ENCODE measurements around the gene TEN1.

GRCh38 chr17:75959839-75960511 is 19.1 kb upstream of the TEN1 start:
- TF ChIP-seq CTCF (IDR thresholded peaks at IDR 0.05): no peak
- no peak for TF ChIP-seq POLR2A (IDR thresholded peaks at IDR 0.05)

All from body of pancreas (tissue), 4 donors.